ENCODE results near the gene NANS.

- TF ChIP-seq, protein P1, sequence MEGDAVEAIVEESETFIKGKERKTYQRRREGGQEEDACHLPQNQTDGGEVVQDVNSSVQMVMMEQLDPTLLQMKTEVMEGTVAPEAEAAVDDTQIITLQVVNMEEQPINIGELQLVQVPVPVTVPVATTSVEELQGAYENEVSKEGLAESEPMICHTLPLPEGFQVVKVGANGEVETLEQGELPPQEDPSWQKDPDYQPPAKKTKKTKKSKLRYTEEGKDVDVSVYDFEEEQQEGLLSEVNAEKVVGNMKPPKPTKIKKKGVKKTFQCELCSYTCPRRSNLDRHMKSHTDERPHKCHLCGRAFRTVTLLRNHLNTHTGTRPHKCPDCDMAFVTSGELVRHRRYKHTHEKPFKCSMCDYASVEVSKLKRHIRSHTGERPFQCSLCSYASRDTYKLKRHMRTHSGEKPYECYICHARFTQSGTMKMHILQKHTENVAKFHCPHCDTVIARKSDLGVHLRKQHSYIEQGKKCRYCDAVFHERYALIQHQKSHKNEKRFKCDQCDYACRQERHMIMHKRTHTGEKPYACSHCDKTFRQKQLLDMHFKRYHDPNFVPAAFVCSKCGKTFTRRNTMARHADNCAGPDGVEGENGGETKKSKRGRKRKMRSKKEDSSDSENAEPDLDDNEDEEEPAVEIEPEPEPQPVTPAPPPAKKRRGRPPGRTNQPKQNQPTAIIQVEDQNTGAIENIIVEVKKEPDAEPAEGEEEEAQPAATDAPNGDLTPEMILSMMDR (IDR thresholded peaks at IDR 0.05), result no peak
- TF ChIP-seq POLR2A (IDR thresholded peaks at IDR 0.05) (no peak), POLR2AphosphoS5 (IDR thresholded peaks at IDR 0.05) (no peak)
Observed at GRCh38 chr9:98037357-98037756, 19.2 kb upstream of the NANS start.
